CD4-positive, alpha-beta T cell (primary cell): ENCODE results near the gene TEDC1. TPM values are rescaled to one million over a fixed set of nuclear protein-coding genes. Genes with fewer than 3 reads are reported as not detected.

ENCODE experiments used
- ATAC-seq: fragments of 200-7000 bp; cut with Tn5 transposase; one replicate; pipeline ENCODE4 v1.10.0; 2022; ENCODE audit warnings: mild to moderate bottlenecking; ENCODE audit not compliant: poor library complexity
- CTCF ChIA-PET: fragments of 350-600 bp; sonication (Branson Sonifier 250); formaldehyde crosslinking; loops from one replicate; lab custom pipeline; 2021; ENCODE audit warnings: antibody characterized with exemption, inconsistent platforms; lab: Charles Lee
- POLR2A ChIA-PET: fragments of 350-600 bp; sonication (Branson Sonifier 250); formaldehyde crosslinking; loops from one replicate; lab custom pipeline; 2021; ENCODE audit warnings: antibody characterized with exemption, inconsistent platforms; lab: Charles Lee
- DNase-seq, 14 experiments: peaks; one replicate each; pipeline ENCODE4 v3.0.0-alpha.2; 2013 to 2020; ENCODE audit warnings: mixed read lengths in 2 of 14
- H3K27ac ChIP-seq, 2 donors: one replicate each; pipeline versions ENCODE4 v1.5.1 to v1.7.0; 2013; ENCODE audit warnings: low read length in 2 of 2, low read depth in 1 of 2, mild to moderate bottlenecking in 1 of 2
- H3K27me3 ChIP-seq, 2 experiments: 1 replicate in 1 of 2; 2 replicates in 1 of 2; pipeline versions ENCODE4 v1.6.1 to v1.7.0; 2013; ENCODE audit warnings: low read length in 2 of 2, control low read depth in 1 of 2, mild to moderate bottlenecking in 1 of 2, moderate library complexity in 1 of 2; ENCODE audit not compliant: insufficient read depth in 2 of 2, control insufficient read depth in 1 of 2
- H3K36me3 ChIP-seq: one replicate; pipeline ENCODE4 v1.6.1; 2013; ENCODE audit warnings: low read length, control low read depth; ENCODE audit not compliant: insufficient read depth
- H3K4me1 ChIP-seq: one replicate; pipeline ENCODE4 v1.6.1; 2013; ENCODE audit warnings: low read length, control low read depth; ENCODE audit not compliant: insufficient read depth
- H3K4me3 ChIP-seq: one replicate; pipeline ENCODE4 v1.5.1; 2013; ENCODE audit warnings: mild to moderate bottlenecking, low read length, moderate library complexity
- H3K9me3 ChIP-seq, 2 experiments: 1 replicate in 1 of 2; 2 replicates in 1 of 2; pipeline versions ENCODE4 v1.6.1 to v1.7.0; 2013; ENCODE audit warnings: low read length in 2 of 2, mild to moderate bottlenecking in 2 of 2, control low read depth in 1 of 2, moderate library complexity in 1 of 2; ENCODE audit not compliant: control insufficient read depth in 1 of 2, insufficient read depth in 1 of 2
- H3K27ac Mint-ChIP-seq: one replicate; pipeline ENCODE4 v1.8.0; 2020; ENCODE audit warnings: mixed read lengths
- H3K27me3 Mint-ChIP-seq: one replicate; pipeline ENCODE4 v1.8.0; 2021; ENCODE audit warnings: mixed read lengths
- H3K36me3 Mint-ChIP-seq: one replicate; pipeline ENCODE4 v1.8.0; 2021; ENCODE audit warnings: low read depth, mixed read lengths
- H3K4me1 Mint-ChIP-seq: one replicate; pipeline ENCODE4 v1.8.0; 2021; ENCODE audit warnings: low read depth, mixed read lengths
- H3K4me3 Mint-ChIP-seq: one replicate; pipeline ENCODE4 v1.8.0; 2020; ENCODE audit warnings: mild to moderate bottlenecking, mixed read lengths
- H3K9me3 Mint-ChIP-seq: one replicate; pipeline ENCODE4 v1.8.0; 2020; ENCODE audit warnings: mixed read lengths
- intact Hi-C, 2 experiments: fragments of 100-400 bp; cut with DNase I in 1 of 2; cut with micrococcal nuclease in 1 of 2; formaldehyde crosslinking; loops; one replicate each; pipeline versions ENCODE4 v1.15.1 to v1.9.0; 2023 to 2025; cut with DNase I, micrococcal nuclease
- total RNA-seq, 174 experiments: library from RNA in 2 of 174; stranded (reverse) in 2 of 174; gene quantifications; one replicate each; pipeline ENCODE4 v1.2.3 and lab custom pipeline; 2021 to 2026
- TF ChIP-seq, protein P1 (sequence below): fragments of 200-600 bp; IDR thresholded peaks from one replicate; pipeline ENCODE4 v1.8.0; 2022; ENCODE audit warnings: antibody characterized with exemption, mild to moderate bottlenecking

Gene TEDC1
- total RNA-seq, 2 experiments from 2014 or later = 102 to 108 TPM

DNA sequence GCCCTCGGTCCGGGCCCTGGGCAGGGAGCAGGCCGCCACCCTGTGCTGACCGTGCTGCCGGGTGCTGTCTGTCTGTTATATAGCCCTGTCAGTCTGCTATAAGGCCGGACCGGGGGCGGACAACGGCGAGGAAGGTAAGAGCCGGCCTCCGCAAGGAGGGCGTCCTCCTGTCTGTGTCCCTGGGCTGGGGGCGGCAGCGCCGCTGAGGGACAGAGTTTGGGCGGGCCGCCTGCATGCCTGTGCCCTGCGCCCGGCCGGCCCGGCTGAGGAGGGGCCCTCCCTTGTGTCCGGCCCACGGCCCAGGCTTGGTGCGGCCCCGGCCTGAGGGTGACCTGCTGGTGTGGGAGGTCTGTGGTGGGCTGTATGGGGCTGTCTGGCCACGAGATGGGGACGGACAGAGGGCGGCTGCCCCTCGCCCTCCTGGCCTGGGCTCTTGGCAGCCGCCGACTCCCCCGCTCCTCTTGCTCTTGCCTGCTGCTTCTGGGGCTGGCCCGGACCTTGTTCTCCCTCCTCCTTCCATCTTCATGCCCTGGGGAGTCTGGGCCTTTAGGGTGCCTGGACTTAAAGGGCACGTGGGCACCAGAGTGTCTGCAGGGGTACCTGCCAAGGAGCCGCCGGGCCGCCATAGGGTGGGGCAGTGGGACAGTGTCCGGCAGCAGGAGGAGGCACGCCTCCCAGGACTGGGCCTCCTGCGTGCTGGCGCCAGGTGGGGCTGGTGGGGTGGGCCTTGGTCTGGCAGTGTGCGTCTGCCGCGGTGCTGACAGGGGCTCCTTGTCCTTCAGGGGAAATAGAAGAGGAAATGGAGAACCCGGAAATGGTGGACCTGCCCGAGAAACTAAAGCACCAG, 41.5 kb upstream of the TEDC1 start:
- DNase-seq (no peak), ATAC-seq (no peak)
- H3K27me3 ChIP-seq = no peaks in the 10 kb centered on the region
- no peaks in the 10 kb centered on the region for H3K9me3 Mint-ChIP-seq
- peaks cover 17% of the 10 kb centered on the region for H3K36me3 Mint-ChIP-seq
- no peaks in the 10 kb centered on the region for H3K27me3 Mint-ChIP-seq
- no peak overlapping the region for H3K4me3 ChIP-seq
- no peaks in the 10 kb centered on the region for H3K4me1 Mint-ChIP-seq
- intact Hi-C loops = loop anchor here in 1 of 2 experiments (2.0 kb wide), 1 partner anchor 79 kb away; no protein-coding TSS in a partner anchor
- POLR2A ChIA-PET = no interaction called here
- H3K27ac ChIP-seq = no peak overlapping the region
- H3K9me3 ChIP-seq = no peaks in the 10 kb centered on the region
- TF ChIP-seq, protein P1, sequence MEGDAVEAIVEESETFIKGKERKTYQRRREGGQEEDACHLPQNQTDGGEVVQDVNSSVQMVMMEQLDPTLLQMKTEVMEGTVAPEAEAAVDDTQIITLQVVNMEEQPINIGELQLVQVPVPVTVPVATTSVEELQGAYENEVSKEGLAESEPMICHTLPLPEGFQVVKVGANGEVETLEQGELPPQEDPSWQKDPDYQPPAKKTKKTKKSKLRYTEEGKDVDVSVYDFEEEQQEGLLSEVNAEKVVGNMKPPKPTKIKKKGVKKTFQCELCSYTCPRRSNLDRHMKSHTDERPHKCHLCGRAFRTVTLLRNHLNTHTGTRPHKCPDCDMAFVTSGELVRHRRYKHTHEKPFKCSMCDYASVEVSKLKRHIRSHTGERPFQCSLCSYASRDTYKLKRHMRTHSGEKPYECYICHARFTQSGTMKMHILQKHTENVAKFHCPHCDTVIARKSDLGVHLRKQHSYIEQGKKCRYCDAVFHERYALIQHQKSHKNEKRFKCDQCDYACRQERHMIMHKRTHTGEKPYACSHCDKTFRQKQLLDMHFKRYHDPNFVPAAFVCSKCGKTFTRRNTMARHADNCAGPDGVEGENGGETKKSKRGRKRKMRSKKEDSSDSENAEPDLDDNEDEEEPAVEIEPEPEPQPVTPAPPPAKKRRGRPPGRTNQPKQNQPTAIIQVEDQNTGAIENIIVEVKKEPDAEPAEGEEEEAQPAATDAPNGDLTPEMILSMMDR = no peak
- H3K4me3 Mint-ChIP-seq = no peak overlapping the region
- H3K27ac Mint-ChIP-seq = no peak overlapping the region
- peaks cover 28% of the 10 kb centered on the region for H3K36me3 ChIP-seq
- CTCF ChIA-PET = interaction anchor here (2.3 kb wide), 1 partner anchor 31 kb away, joined by 5 read pairs; no protein-coding TSS in a partner anchor
- peaks cover 7% of the 10 kb centered on the region for H3K4me1 ChIP-seq

DNA sequence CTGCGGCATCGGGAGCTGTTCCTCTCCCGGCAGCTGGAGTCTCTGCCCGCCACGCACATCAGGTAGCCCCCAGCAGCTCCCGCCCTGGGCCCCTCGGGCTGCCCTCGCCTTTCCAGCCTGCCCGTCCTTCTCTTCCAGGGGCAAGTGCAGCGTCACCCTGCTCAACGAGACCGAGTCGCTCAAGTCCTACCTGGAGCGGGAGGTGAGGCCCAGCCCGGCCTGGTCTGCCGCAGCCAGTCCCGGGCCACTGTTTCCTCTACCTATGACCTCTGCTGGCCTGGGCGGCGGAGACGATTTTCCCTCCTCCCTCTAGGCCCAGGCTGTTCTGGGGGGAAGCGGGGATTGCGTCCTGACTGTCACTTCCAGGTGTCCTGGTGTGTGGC, 40.9 kb upstream of the TEDC1 start:
- H3K27me3 ChIP-seq = no peaks in the 10 kb centered on the region
- CTCF ChIA-PET = interaction anchor here (2.3 kb wide), 1 partner anchor 31 kb away, joined by 5 read pairs; no protein-coding TSS in a partner anchor
- no peak for ATAC-seq

DNA sequence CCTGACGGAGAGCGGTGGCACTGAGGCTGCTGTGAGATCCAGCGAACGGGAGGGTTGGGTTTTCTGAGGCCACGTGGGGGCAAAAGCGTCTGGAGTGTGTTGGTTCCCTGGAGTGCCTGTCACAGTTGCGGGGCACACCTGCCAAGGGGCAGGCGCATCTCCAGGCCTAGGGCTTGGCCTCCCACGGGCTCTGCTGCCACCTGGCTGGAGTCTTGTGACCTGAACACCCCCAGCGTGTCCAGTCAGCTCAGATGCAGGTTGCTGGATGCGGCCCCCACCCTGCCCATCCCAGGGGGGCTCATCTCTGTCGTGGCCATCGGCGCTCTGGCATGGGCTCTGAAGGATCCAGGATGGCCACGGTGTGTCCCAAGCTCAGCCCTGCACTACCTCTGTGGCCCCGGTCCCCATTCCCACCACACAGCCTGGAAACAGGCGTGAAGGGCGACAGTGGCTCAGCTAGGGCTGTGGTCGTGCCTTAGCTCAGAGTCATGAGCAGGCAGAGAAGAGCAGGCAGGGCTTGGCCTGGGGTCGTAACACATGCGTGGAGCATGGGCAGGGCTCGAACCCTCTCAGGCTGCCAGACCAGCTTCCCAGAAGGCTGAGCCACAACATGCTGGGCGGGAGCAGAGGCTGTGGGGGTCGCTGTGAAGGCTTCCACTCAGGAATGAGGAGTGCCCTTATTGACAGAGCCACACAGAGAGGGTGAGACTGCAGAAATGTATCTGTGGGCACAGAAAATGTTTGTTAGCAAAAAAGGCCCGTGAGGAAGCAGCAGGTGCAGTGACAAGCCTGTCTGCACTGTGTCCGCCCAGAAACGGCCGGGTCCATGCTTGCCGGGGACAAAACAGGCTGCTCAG, 40.0 kb upstream of the TEDC1 start:
- H3K4me1 Mint-ChIP-seq = no peaks in the 10 kb centered on the region
- H3K4me3 Mint-ChIP-seq = no peak overlapping the region
- ChIA-PET CTCF (interaction anchor here (2.3 kb wide), 1 partner anchor 30 kb away, joined by 5 read pairs; no protein-coding TSS in a partner anchor), POLR2A (no interaction called here)
- no peak overlapping the region for H3K27ac Mint-ChIP-seq
- H3K4me1 ChIP-seq = peaks cover 7% of the 10 kb centered on the region
- ATAC-seq (no peak), DNase-seq (no peak)
- H3K27ac ChIP-seq = no peak overlapping the region
- H3K36me3 Mint-ChIP-seq = peaks cover 23% of the 10 kb centered on the region
- intact Hi-C loops = no loop called here
- H3K9me3 Mint-ChIP-seq = no peaks in the 10 kb centered on the region
- H3K27me3 ChIP-seq = no peaks in the 10 kb centered on the region
- no peak overlapping the region for H3K4me3 ChIP-seq
- H3K9me3 ChIP-seq = no peaks in the 10 kb centered on the region
- TF ChIP-seq, protein P1 = no peak
- peaks cover 37% of the 10 kb centered on the region for H3K36me3 ChIP-seq
- no peaks in the 10 kb centered on the region for H3K27me3 Mint-ChIP-seq

More for the DNA sequence above, 40.9 kb upstream of the TEDC1 start:
- Histone ChIP-seq H3K27ac (no peak overlapping the region), H3K4me1 (peaks cover 7% of the 10 kb centered on the region), H3K36me3 (peaks cover 29% of the 10 kb centered on the region), H3K9me3 (no peaks in the 10 kb centered on the region), H3K4me3 (no peak overlapping the region)
- intact Hi-C loops = no loop called here
- TF ChIP-seq, protein P1 = no peak
- Mint-ChIP-seq H3K27ac (no peak overlapping the region), H3K9me3 (no peaks in the 10 kb centered on the region), H3K4me3 (no peak overlapping the region), H3K36me3 (peaks cover 17% of the 10 kb centered on the region), H3K4me1 (no peaks in the 10 kb centered on the region), H3K27me3 (no peaks in the 10 kb centered on the region)
- POLR2A ChIA-PET = no interaction called here
- DNase-seq = no peak
